ENCODE results near the gene EXOC6. TPM values are rescaled to one million over a fixed set of nuclear protein-coding genes. Genes with fewer than 3 reads are reported as not detected.
A peak's percentile ranks its signal among the peaks of the same experiment; 100 is the strongest.

Gene EXOC6
- polyA plus RNA-seq, 4 donors, result 16.8 to 21.6 (median 20.8) TPM

DNA sequence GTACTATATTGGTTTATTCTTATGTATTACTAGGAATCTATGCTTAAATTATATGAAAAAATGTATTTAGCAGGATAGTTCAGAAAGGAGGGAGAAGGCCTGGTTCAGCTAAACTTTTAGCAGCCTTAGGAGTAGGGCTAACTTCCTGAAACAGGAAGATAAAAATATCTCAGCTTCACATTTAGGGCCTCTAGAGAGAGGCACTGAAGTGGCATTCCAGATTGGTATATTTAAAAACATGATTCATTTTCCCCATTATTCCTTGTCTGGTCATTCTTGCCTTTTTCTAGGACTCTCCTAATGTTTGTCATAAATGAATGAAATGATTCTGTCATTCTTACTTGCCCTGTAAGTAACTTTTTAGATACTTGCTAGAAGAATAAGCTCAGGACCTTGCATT is 149.3 kb downstream of the EXOC6 start:
- DNase-seq (ENCODE audit: low read depth in 4 of 4, low spot score in 3 of 4), result no peak

DNA sequence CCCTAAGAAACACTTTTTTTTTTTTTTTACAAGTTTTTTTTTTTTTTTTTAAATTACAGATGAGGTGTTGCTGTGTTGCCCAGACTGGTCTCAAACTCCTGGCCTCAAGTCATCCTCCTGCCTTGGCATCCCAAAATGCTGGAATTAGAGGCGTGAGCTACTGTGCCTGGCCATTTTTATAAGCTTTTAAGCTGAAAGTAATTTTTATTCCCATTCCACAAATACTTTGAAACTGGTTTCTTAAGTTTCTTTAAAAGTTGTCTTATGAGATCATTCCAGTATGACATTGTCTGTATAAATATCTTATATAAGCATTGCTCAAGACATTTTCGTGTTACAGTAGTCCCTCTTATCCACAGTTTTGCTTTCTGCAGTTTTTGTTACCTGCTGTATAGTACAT is 150.9 kb downstream of the EXOC6 start:
- no peak for DNase-seq (ENCODE audit: low read depth in 4 of 4, low spot score in 3 of 4)

DNA sequence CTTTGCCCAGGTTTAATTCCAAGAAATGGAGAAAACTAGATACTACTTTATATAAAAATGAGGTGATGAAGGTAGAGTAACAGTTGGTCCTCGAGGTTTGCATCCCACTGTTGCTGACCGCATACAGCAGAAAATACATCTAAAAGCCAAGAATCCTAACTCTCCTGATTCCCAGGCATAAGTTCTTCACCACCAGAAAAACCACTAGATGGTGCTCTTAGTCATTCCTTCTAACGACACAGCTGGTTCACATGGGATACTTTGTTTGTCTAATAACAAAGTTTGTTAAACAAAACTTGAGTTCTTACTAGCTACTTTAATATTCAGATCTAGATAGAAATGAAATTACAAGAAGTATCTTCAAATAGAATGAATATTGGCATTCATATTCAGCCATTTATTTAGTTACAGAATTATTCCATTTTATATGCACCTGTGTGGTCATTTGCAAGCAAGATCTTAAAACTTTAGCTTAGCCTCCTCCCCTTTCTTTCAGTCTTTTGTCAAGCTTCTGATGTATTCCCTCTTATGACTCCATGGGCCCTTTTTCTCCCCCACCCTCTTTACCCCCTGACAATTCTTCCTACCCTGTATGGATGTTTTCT is 158.2 kb downstream of the EXOC6 start:
- peak; percentile 29 to 43 (median 36) for DNase-seq (ENCODE audit: low read depth in 4 of 4, low spot score in 3 of 4)

DNA sequence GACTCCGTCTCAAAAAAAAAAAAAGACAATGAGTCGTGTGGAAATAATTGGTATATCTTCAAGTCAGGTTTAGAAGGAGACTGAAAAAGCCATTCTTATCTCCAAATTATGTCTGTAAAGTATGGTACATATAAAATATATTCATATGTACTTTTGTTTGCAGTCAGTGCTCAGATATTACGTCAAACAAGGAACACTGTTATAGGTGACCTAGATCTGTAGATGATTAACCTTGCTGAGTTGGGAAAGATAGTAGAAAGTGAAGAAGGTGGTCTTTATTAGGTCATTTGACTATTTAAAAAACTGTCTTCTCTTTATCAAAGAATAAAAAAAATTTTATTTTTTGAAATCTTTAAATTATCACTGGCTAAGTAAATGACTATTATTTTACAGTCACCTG is 167.4 kb downstream of the EXOC6 start:
- no peak for DNase-seq (ENCODE audit: low read depth in 4 of 4, low spot score in 3 of 4)

DNA sequence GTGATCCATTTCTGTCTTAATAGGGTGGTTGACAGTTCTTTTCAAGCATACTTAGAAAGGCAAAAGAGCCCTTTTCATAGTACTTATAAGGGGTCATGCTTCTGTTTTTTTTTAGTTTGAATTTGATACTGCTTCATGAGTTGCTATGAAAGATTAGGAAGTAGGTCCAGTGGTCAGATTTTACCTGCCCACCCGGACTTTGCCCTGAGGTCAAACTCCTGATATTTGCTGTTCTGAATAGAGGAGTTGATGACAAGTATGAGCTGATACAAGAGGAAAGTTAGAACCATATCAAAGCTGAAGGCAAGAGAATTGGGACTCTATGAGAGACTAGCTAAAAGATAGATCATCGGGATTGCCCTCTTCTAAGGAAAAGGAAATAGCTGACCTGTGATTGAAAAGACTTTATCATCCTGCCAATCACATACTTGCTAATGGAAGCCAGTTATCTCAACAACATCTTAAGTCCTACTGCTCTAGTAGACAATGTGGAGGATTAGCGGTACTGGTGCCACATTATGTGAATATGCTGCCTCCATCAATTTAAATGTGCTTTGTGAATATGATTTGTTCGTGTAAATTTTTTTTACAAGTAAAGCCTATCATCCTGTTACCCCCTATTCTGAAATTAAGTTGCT is 174.8 kb downstream of the EXOC6 start:
- DNase-seq (ENCODE audit: low read depth in 4 of 4, low spot score in 3 of 4), result no peak

DNA sequence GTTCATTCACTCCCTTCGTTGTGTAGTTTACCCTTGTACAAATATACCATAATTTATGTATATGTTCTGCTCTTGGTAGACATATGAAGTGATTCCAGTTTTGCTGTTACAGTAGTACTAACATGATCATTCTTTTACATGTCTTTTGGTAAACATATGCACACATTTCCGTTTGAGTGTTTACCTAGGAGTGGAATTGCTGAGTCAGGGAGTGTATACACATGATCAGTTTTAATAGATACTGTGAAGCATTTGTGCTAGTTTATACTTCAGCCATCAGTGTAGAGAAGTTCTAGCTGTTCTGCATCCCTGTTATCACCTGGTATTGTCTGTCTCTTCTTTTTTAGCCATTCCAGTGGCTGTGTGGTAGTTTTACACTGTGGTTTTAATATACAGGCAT is 177.8 kb downstream of the EXOC6 start:
- DNase-seq (ENCODE audit: low read depth in 4 of 4, low spot score in 3 of 4), result no peak

DNA sequence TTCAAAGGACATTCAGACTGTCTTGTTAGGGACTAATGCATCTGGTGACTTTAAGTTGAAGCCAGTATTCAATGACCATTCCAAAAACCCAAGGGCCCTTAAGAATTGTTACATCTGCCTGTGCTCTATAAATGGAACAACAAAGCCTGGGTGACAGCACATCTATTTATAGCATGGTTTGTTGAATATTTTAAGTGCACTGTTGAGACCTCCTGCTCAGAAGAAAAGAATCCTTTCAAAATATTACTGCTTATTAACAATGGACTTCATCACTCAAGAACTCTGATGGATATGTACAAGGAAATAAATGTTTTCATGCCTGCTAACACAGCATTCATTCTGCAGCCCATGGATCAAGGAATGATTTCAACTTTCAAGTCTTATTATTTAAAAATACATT is 179.2 kb downstream of the EXOC6 start:
- no peak for DNase-seq (ENCODE audit: low read depth in 4 of 4, low spot score in 3 of 4)

DNA sequence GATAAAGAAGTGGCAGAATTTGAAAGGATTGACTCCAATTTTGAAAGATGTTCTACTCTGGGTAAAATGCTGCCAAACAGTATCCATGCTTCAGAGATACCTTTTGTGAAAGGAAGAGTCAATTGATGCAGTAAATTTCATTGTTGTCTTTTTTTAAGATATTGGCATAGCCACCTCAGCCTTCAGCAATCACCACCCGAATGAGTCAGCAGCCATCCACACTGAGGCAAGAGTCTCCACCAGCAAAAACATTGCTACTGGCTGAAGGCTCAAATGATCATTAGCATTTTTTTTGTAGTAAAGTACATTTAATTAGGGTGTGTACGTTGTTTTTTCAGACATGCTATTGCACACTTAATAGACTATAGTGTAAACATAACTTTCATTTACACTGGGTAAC is 180.6 kb downstream of the EXOC6 start:
- DNase-seq (ENCODE audit: low read depth in 4 of 4, low spot score in 3 of 4), result no peak

DNA sequence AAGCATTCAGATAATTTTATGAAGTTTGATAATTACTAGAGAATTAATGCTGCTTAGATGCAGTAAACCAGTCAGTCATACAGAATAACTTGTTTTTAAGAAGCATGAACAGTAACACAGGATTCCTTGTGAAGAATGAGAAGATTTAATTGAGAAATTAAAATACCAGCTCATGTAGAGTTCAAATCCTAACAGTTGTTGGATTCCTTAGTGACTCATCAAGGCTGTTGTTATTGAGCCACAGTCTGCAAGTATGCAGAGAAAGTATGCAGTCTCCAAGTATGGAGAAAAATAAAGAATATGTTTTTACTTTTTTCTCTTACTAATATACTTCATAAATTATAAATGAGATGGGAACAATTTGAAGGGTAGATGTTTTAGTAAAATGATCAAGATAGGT is 182.1 kb downstream of the EXOC6 start:
- DNase-seq (ENCODE audit: low read depth in 4 of 4, low spot score in 3 of 4), result no peak

DNA sequence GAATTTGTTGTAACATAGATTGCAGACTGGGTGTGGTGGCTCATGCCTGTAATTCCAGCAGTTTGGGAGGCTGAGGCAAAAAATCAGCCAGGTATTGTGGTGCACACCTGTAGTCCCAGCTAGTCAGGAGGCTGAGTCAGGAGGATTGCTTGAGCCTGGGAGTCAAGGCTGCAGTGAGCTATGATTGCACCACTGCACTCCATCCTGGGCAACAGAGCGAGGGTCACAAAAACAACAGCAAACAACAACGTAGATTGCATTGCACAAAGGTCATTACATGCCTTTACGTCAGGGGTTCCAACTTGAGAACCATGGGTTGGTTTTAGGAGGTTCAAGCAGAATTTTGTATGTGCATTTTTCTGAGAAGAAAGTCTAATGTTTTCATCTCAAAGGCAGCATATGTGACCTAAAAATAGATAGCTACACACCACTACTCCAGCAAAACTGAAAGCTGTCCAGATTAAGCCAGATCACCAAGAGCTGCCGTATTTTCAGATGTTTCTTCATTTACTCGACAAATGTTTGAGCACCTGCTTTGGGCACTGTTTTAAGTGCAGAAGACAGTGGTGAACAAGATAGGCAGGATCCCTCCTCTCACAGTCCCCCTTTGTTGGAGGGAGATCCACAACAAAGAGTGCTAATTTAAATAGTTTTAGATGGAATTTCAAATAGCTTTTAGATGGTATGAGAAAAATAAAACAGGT is 183.9 kb downstream of the EXOC6 start:
- DNase-seq (ENCODE audit: low read depth in 4 of 4, low spot score in 3 of 4), result no peak

DNA sequence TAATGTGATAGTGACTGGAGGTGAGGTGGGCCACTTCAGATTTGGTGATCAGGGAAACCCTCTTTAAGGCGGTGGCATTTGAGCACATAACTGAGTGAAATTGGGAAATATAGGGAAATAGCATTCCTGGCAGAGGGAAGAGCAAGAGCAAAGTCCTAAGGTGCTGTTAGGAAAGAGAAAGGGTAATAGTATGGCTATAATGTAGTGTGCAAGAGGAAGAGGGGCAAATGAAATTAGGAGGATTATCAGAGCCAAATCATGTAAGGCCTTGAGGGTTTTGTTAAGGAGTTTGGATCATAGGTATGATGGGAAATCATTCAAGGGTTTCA is 184.5 kb downstream of the EXOC6 start:
- no peak for DNase-seq (ENCODE audit: low read depth in 4 of 4, low spot score in 3 of 4)

DNA sequence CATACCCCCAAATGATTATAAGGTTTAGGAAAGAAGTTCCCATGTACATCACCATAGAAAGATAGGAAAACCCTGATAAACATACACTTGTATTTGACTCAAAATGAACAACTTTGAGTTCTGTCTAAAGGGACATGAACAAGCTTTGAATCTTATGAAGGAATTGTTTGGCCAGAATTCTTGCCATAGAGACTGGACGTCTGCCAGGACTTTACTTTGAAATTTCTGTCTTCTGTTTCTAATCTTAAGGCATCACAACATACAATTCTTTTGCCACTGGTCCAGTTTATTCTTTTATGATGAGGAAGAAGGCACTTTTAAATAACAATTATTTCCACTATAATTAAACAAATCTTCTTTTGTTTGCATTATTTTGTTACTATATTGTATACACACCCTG is 186.1 kb downstream of the EXOC6 start:
- no peak for DNase-seq (ENCODE audit: low read depth in 4 of 4, low spot score in 3 of 4)

DNA sequence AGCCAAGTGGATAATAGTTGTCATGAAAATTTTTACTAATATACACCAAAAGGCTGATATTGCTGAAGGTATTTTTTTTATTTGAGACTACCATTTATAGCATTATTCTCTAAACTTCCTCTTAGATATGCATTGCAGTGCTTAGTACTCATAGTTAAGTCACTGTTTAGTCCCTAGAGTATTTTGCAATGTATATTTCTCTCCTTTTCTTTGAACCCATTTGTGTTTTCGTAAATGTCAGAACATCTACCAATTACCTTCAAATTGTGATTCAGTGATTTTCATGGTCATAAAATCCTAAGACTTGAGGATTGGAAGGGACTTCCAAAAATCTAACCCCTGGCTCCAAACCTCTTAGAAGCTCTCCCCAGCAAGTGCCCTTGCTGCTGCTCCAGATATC is 190.8 kb downstream of the EXOC6 start:
- no peak for DNase-seq (ENCODE audit: low read depth in 4 of 4, low spot score in 3 of 4)

DNA sequence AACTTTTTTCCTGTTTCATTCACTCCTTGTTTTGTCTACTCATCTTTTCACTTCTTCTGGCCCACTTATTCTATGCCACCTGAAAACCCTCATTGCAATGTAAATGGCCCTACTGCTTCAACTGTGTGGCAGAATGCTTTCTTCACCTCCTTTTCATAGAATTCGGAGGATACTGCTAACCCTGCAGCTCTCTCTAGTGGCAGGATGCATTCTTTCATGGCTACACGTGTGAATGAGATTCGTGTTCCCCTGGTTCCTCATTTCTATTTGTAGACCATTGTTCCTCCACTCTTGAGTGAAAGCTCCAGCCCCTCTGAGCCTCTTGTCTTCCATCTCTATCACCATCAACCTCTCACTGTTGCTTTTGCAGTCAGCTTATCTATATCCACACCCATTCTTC is 191.4 kb downstream of the EXOC6 start:
- no peak for DNase-seq (ENCODE audit: low read depth in 4 of 4, low spot score in 3 of 4)

DNA sequence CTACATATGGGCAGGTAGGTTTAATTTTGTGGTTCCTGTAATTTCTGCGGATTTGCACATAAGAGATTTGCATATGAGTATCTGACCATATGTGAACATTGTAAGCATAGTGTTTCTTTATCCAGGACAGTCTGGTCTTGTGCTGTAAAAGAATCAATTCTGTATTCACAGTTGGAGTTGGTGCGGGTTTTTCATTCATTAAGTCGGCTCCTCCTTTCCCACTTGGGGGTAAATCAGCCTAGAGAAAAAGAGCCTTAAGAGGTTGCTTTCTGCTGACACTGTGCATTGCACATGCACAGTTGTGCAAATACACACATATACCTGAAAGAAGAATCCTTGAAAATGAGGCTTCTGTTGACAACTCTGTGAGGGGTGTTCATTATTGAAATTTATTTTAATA is 206.2 kb downstream of the EXOC6 start:
- no peak for DNase-seq (ENCODE audit: low read depth in 4 of 4, low spot score in 3 of 4)

DNA sequence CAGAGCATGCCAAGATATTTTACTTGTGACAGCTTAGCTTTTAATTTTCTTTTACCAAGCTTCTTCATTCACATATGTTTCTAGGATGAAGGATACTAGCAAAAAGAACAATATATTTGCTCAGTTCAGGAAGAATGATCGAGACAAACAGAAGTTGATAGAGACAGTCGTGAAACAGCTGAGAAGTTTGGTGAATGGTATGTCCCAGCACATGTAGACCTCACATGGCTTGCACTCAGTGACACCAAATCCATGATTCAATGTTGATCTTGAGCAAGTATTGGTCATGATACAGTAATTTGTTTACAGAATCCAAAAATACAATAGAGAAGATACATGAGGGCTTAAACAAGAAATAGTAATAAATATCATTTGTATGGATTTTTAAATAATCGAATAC is 209.8 kb downstream of the EXOC6 start:
- DNase-seq (ENCODE audit: low read depth in 4 of 4, low spot score in 3 of 4), result no peak

DNA sequence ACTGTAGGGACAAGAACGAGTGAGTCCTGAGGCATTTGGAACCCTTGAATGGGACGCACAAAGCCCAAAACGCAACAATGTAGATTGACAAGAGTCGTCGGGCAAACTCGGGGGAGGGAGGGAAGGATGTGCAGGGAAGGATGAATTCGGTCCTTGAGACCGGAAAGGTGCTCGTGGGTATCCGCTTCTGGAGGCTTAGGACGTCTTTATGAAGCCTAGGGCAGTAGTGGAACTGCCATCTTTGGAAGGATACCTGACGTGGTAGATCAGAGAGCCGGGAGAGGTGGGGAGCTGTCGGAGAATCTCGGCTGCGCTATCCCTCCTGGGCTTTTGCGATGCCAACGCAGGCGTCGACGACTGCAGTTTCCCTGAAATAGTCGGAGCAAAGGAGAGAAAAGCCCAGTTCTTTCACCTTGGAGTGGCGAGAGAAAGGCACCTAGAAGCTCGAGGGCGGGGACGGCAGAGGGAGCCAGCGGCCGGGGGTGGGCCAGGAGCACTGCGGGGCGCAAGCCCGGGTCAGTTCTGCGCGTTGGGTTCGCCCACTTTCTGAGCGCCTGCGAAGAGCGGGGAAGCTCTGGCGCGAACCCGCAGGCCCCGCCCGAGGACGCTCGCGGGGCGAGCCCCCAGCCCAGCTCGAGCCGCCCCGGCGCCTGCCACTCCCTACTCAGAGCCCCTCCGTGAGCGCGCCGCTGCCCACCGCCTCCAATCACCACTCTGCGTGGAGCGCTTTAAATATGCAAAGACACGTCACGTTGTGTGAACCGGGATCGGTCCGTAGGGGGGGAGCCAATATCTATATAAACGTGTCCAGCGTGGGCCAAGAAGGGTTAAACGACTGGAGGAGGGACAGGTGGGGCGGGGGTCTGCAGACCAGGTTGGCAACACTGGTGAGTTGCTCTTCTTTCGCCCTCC is 211.9 kb downstream of the EXOC6 start, which contains the start of gene CYP26C1:
Gene CYP26C1 (plus strand): TSS at position 824 of the 912 bp plus-strand sequence. CDS start 466 bp downstream, outside the sequence.
- no peak for DNase-seq (ENCODE audit: low read depth in 4 of 4, low spot score in 3 of 4)

DNA sequence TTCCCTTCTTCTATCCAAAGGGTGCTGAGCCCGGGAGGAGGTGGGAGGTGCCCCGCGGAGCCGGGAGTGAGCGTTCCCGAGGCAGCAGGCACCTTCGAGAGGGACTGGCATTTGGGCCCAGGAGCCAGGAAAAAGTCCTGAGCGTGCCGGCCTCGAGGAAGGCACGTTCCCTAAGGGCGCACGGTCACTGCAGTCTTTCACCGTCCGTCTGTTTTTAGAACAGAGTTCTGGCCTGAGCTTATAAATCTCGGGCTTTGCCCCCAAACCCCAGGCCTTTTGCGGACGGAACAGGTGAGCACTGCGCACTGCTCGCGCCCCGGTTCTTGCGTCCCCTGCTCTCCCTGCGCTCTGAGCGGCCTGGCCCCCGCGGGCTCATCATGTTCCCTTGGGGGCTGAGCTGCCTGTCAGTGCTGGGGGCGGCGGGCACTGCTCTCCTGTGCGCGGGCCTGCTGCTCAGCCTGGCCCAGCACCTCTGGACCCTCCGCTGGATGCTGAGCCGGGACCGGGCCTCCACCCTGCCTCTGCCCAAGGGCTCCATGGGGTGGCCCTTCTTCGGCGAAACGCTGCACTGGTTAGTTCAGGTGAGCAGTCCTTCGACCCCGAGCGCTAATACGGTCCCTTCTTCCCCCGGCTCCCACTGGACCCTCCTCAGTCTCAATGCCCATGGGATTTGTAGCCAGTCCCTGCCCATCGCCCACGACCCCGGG is 212.7 kb downstream of the EXOC6 start:
- DNase-seq (ENCODE audit: low read depth in 4 of 4, low spot score in 3 of 4), result no peak

DNA sequence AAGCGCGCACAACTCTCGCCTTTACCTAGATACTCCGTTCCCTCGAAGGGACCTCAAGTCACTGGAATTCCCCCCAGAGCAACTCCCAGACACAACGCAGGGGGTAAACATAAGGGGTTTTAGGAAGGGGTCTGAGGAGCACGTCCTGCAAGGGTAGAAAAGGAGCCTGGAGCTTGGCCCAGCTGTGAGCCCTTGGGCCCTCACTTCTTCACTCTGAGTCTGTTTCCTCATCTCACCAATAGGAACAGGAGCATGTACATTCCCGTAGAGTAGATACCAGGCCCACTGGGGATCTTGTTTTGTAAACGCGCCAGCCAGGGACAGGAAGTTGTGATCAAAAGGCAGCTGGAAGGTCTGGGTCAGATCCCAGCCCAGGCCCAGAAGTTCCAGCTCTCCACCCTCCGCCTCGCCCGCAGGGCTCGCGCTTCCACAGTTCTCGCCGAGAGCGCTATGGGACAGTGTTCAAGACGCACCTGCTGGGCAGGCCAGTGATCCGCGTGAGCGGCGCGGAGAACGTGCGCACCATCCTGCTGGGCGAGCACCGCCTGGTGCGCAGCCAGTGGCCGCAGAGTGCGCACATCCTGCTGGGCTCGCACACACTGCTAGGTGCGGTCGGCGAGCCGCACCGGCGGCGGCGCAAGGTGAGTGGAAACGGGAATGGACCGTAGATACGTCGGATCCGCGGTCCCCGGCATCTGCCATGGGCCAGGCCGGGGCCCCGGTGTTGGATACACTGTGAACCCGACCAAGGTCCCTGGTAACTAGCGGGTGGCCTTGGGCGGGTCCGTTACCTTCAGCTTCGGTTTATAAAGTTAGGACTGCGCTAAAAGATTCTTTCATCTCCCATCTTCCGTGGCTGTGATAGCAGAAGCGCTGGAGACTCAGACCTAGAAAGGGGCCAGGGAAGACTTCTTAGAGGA is 213.5 kb downstream of the EXOC6 start:
- no peak for DNase-seq (ENCODE audit: low read depth in 4 of 4, low spot score in 3 of 4)
